HEK293 (cell line): ENCODE data around the gene SP2.

Experiments
- CTCF ChIA-PET: fragments of 350-600 bp; formaldehyde crosslinking; extraction: SDS; loops from one replicate; lab custom pipeline; 2021; ENCODE audit warnings: antibody characterized with exemption; lab: Yijun Ruan, JAX
- POLR2A ChIA-PET: fragments of 300-600 bp; formaldehyde crosslinking; extraction: SDS; loops from one replicate; lab custom pipeline; 2020; ENCODE audit warnings: antibody characterized with exemption, inconsistent platforms; lab: Yijun Ruan, JAX
- H3K27ac ChIP-seq: fragments of 200-500 bp; sonication (Bioruptor generic); 2 replicates; pipeline ENCODE4 v1.5.1; 2014; ENCODE audit warnings: low read depth, low read length, control low read depth, inconsistent platforms; ENCODE audit errors: extremely low read depth
- H3K36me3 ChIP-seq, 2 experiments: fragments of 200-500 bp in 1 of 2; sonication (Bioruptor generic) in 1 of 2; 1 replicate in 1 of 2; 2 replicates in 1 of 2; pipeline ENCODE4 v1.5.1; 2014 to 2017; ENCODE audit warnings: inconsistent platforms in 2 of 2, low read length in 2 of 2; ENCODE audit not compliant: control insufficient read depth in 2 of 2, insufficient read depth in 1 of 2
- H3K4me1 ChIP-seq: fragments of 200-500 bp; sonication (Bioruptor generic); 2 replicates; pipeline ENCODE4 v1.5.1; 2014; ENCODE audit warnings: mild to moderate bottlenecking, low read length, inconsistent platforms; ENCODE audit not compliant: control insufficient read depth, insufficient read depth
- H3K4me3 ChIP-seq: 2 replicates; pipeline ENCODE4 v1.5.1; 2011; ENCODE audit warnings: low read depth, mild to moderate bottlenecking, control low read depth, low read length, moderate library complexity
- H3K9me3 ChIP-seq: fragments of 200-500 bp; sonication (Bioruptor generic); 2 replicates; pipeline ENCODE4 v1.5.1; 2014; ENCODE audit warnings: low read depth, low read length, inconsistent platforms; ENCODE audit not compliant: control insufficient read depth, insufficient read depth
- RBAK ChIP-seq: fragments of 450-650 bp; formaldehyde crosslinking; IDR thresholded peaks from 2 replicates; pipeline ENCODE4 v1.5.1; 2016; ENCODE audit warnings: missing biosample characterization, missing genetic modification characterization
- SCRT2 ChIP-seq: fragments of 450-650 bp; formaldehyde crosslinking; IDR thresholded peaks from 2 replicates; pipeline ENCODE4 v1.5.1; 2016; ENCODE audit warnings: missing biosample characterization, missing genetic modification characterization
- SETDB1 ChIP-seq: IDR thresholded peaks from one replicate; pipeline ENCODE4 v1.6.1; 2017; ENCODE audit warnings: mild to moderate bottlenecking, low read length, moderate library complexity, mixed read lengths; ENCODE audit not compliant: insufficient read length
- TRIM28 ChIP-seq: IDR thresholded peaks from 2 replicates; pipeline ENCODE4 v1.6.1; 2011; ENCODE audit warnings: low read length, control low read depth, borderline replicate concordance
- YY2 ChIP-seq: fragments of 450-650 bp; formaldehyde crosslinking; IDR thresholded peaks from 2 replicates; pipeline ENCODE4 v1.5.1; 2016; ENCODE audit warnings: missing biosample characterization, missing genetic modification characterization
- ZBTB17 ChIP-seq: fragments of 450-650 bp; formaldehyde crosslinking; IDR thresholded peaks from 2 replicates; pipeline ENCODE4 v1.5.1; 2016; ENCODE audit warnings: missing biosample characterization, missing genetic modification characterization
- ZBTB20 ChIP-seq: fragments of 450-650 bp; formaldehyde crosslinking; IDR thresholded peaks from 2 replicates; pipeline ENCODE4 v1.5.1; 2016; ENCODE audit warnings: missing biosample characterization, missing genetic modification characterization
- ZBTB6 ChIP-seq: fragments of 450-650 bp; formaldehyde crosslinking; IDR thresholded peaks from 2 replicates; pipeline ENCODE4 v1.5.1; 2017; ENCODE audit warnings: missing biosample characterization, missing genetic modification characterization
- ZBTB8A ChIP-seq: fragments of 450-650 bp; formaldehyde crosslinking; IDR thresholded peaks from 2 replicates; pipeline ENCODE4 v1.5.1; 2016; ENCODE audit warnings: missing biosample characterization, missing genetic modification characterization
- ZFP69B ChIP-seq: fragments of 450-650 bp; formaldehyde crosslinking; IDR thresholded peaks from 2 replicates; pipeline ENCODE4 v1.5.1; 2016; ENCODE audit warnings: missing biosample characterization, missing genetic modification characterization
- ZNF146 ChIP-seq: fragments of 450-650 bp; formaldehyde crosslinking; IDR thresholded peaks from 2 replicates; pipeline ENCODE4 v1.5.1; 2016; ENCODE audit warnings: missing biosample characterization, missing genetic modification characterization
- ZNF169 ChIP-seq: fragments of 450-650 bp; formaldehyde crosslinking; IDR thresholded peaks from 2 replicates; pipeline ENCODE4 v1.5.1; 2016; ENCODE audit warnings: missing biosample characterization, missing genetic modification characterization
- ZNF19 ChIP-seq: fragments of 450-650 bp; formaldehyde crosslinking; IDR thresholded peaks from 2 replicates; pipeline ENCODE4; 2016; ENCODE audit warnings: missing biosample characterization, missing genetic modification characterization, low read depth
- ZNF26 ChIP-seq: fragments of 450-650 bp; formaldehyde crosslinking; IDR thresholded peaks from 2 replicates; pipeline ENCODE4 v1.5.1; 2016; ENCODE audit warnings: missing biosample characterization, missing genetic modification characterization
- ZNF266 ChIP-seq: fragments of 450-650 bp; formaldehyde crosslinking; IDR thresholded peaks from 2 replicates; pipeline ENCODE4 v1.5.1; 2016; ENCODE audit warnings: missing biosample characterization, missing genetic modification characterization, low read depth
- ZNF280D ChIP-seq: fragments of 450-650 bp; formaldehyde crosslinking; IDR thresholded peaks from 2 replicates; pipeline ENCODE4 v1.5.1; 2016; ENCODE audit warnings: missing biosample characterization, missing genetic modification characterization
- ZNF311 ChIP-seq: fragments of 450-650 bp; formaldehyde crosslinking; IDR thresholded peaks from 2 replicates; pipeline ENCODE4 v1.5.1; 2017; ENCODE audit warnings: missing biosample characterization, missing genetic modification characterization, borderline replicate concordance
- ZNF510 ChIP-seq: fragments of 450-650 bp; formaldehyde crosslinking; IDR thresholded peaks from 2 replicates; pipeline ENCODE4 v1.5.1; 2018; ENCODE audit warnings: mild to moderate bottlenecking, missing genetic modification characterization, missing biosample characterization; ENCODE audit not compliant: insufficient replicate concordance
- ZNF514 ChIP-seq: fragments of 450-650 bp; formaldehyde crosslinking; IDR thresholded peaks from 2 replicates; pipeline ENCODE4 v1.5.1; 2016; ENCODE audit warnings: missing biosample characterization, missing genetic modification characterization
- ZNF544 ChIP-seq: fragments of 450-650 bp; formaldehyde crosslinking; IDR thresholded peaks from 2 replicates; pipeline ENCODE4 v1.5.0; 2017; ENCODE audit warnings: missing biosample characterization, missing genetic modification characterization
- ZNF558 ChIP-seq: fragments of 450-650 bp; formaldehyde crosslinking; IDR thresholded peaks from 2 replicates; pipeline ENCODE4 v1.5.1; 2016; ENCODE audit warnings: missing biosample characterization, missing genetic modification characterization
- ZNF624 ChIP-seq: fragments of 450-650 bp; formaldehyde crosslinking; IDR thresholded peaks from 2 replicates; pipeline ENCODE4 v1.5.1; 2017; ENCODE audit warnings: missing biosample characterization, missing genetic modification characterization
- ZNF626 ChIP-seq: fragments of 450-650 bp; sonication (Bioruptor Pico); formaldehyde crosslinking; IDR thresholded peaks from 2 replicates; pipeline ENCODE4 v1.5.1; 2018; ENCODE audit warnings: missing biosample characterization, missing genetic modification characterization, inconsistent platforms
- ZNF629 ChIP-seq: fragments of 450-650 bp; formaldehyde crosslinking; IDR thresholded peaks from 2 replicates; pipeline ENCODE4 v1.5.1; 2017; ENCODE audit warnings: missing biosample characterization, missing genetic modification characterization
- ZNF639 ChIP-seq: fragments of 450-650 bp; formaldehyde crosslinking; IDR thresholded peaks from 2 replicates; pipeline ENCODE4 v1.5.1; 2016; ENCODE audit warnings: missing biosample characterization, missing genetic modification characterization
- ZNF664 ChIP-seq: fragments of 450-650 bp; formaldehyde crosslinking; IDR thresholded peaks from 2 replicates; pipeline ENCODE4 v1.5.1; 2016; ENCODE audit warnings: missing biosample characterization, missing genetic modification characterization
- ZNF701 ChIP-seq: fragments of 450-650 bp; formaldehyde crosslinking; IDR thresholded peaks from 2 replicates; pipeline ENCODE4 v1.5.1; 2016; ENCODE audit warnings: missing biosample characterization, missing genetic modification characterization
- ZNF776 ChIP-seq: fragments of 450-650 bp; formaldehyde crosslinking; IDR thresholded peaks from 2 replicates; pipeline ENCODE4 v1.5.0; 2017; ENCODE audit warnings: missing biosample characterization, missing genetic modification characterization, borderline replicate concordance
- ZNF791 ChIP-seq: fragments of 450-650 bp; formaldehyde crosslinking; IDR thresholded peaks from 2 replicates; pipeline ENCODE4 v1.5.1; 2016; ENCODE audit warnings: missing biosample characterization, missing genetic modification characterization
- ZNF792 ChIP-seq: fragments of 450-650 bp; formaldehyde crosslinking; IDR thresholded peaks from 2 replicates; pipeline ENCODE4 v1.5.1; 2016; ENCODE audit warnings: missing biosample characterization, missing genetic modification characterization
- ZNF843 ChIP-seq: fragments of 450-650 bp; formaldehyde crosslinking; IDR thresholded peaks from 2 replicates; pipeline ENCODE4 v1.5.1; 2016; ENCODE audit warnings: missing biosample characterization, missing genetic modification characterization

SP2 gene

GRCh38 chr17:47884905-47885730, 10.9 kb upstream of the SP2 start (continued):
- TF ChIP-seq ZNF701 (tag by site-specific recombination) (no peak), ZNF19 (tag by site-specific recombination) (no peak), ZNF843 (no peak)
- TF ChIP-seq, all 188 proteins: peak for 6

GRCh38 chr17:47888293-47888692, 7.7 kb upstream of the SP2 start:
- peaks cover 8% of the 10 kb centered on the region for H3K4me1 ChIP-seq
- CTCF ChIA-PET: interaction anchor here (0.6 to 18.5 kb wide), 3 partner anchors 18 to 273 kb away, joined by 3 to 837 read pairs (median 8); partner anchors contain the start of genes SCRN2 and SP6
- POLR2A ChIA-PET: interaction anchor here (0.8 to 4.5 kb wide), 2 partner anchors 38 to 47 kb away, joined by 3 to 29 read pairs; partner anchors contain the start of genes SCRN2 and SP6
- no peak overlapping the region for H3K4me3 ChIP-seq
- no peak overlapping the region for H3K27ac ChIP-seq
- H3K36me3 ChIP-seq: no peaks in the 10 kb centered on the region
- H3K9me3 ChIP-seq: no peaks in the 10 kb centered on the region
- TF ChIP-seq ZNF624 (tag by site-specific recombination) (no peak), ZNF280D (tag by site-specific recombination) (no peak), ZNF626 (tag by site-specific recombination) (no peak), ZNF791 (tag by site-specific recombination) (no peak), ZNF510 (tag by site-specific recombination) (no peak), ZNF558 (tag by site-specific recombination) (no peak; the same call in 1 of the 2 replicates), ZNF311 (no peak), TRIM28 (no peak), ZNF266 (tag by site-specific recombination) (no peak), ZBTB17 (tag by site-specific recombination) (peak; percentile 81; the same call in 1 of the 2 replicates), ZNF146 (no peak), ZNF664 (tag by site-specific recombination) (no peak), ZFP69B (0 out of 2 replicates have a peak, but pooled peaks have one; percentile 37), ZNF639 (tag by site-specific recombination) (no peak), ZNF169 (tag by site-specific recombination) (no peak), SCRT2 (tag by site-specific recombination) (no peak), ZNF792 (tag by site-specific recombination) (peak; percentile 80; the same call in 1 of the 2 replicates), RBAK (no peak), YY2 (no peak), ZNF26 (tag by site-specific recombination) (no peak), ZNF776 (no peak), ZBTB6 (tag by site-specific recombination) (no peak; the same call in 1 of the 2 replicates), ZNF514 (tag by site-specific recombination) (no peak), ZBTB8A (peak; percentile 39; the same call in 1 of the 2 replicates), ZNF629 (peak; percentile 95), ZBTB20 (no peak), SETDB1 (no peak), ZNF544 (tag by site-specific recombination) (no peak)
